ENCODE results near the gene MCRIP1.

MCRIP1 gene

DNA sequence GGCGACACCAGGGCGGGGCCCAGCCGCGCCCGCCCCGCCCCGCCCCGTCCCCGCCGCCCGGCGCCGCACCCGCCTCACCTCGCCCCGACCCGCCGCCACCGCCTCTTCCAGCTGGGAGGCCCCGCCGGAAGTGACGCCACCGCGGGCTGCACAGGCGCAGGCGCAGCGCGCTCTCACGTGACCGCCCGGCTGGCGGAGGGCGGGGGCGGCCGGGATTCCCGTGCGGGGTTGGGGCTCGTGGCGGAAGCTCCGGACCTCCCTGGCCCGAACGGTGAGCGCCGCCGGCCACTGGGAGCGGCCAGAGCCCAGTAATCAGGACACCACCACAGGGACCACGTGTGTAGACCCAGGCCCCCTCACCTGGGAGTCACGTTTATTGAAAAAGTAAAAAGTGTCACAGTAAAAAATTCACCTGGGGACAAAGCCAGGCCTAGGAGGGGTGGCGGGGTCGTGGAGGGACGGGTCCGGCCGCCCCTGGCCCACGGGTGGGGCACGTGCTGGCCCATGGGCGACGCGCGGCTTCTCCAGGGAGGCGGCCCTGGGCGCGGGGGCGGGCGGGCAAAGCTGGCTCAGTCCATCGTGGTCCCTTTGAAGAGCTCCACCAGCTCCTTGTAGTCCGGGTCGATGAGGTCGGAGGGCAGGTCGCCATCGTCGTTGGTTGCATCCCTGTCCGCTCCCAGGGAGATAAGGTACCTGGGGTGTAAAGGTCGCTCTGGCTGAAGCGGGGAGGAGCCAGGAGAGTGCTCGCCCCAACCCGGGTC is at the start of gene MCRIP1:
Gene MCRIP1, minus strand, starts transcription at position 132 of the 761 bp plus-strand sequence. CDS start 8,785 bp downstream, outside the sequence.
- in situ Hi-C loops (cut with HindIII; ENCODE audit: low sequenced_read_pairs) = no loop called here

GRCh38 chr17:81879121-81879520 is 46.0 kb upstream of the MCRIP1 start:
- in situ Hi-C loops (cut with HindIII; ENCODE audit: low sequenced_read_pairs) = no loop called here

- in situ Hi-C loops (cut with HindIII; ENCODE audit: low sequenced_read_pairs) = no loop called here
Observed at GRCh38 chr17:81878294-81878693, 45.2 kb upstream of the MCRIP1 start.

GRCh38 chr17:81877569-81877968 is 44.5 kb upstream of the MCRIP1 start:
- in situ Hi-C loops (cut with HindIII; ENCODE audit: low sequenced_read_pairs) = no loop called here

- in situ Hi-C loops (cut with HindIII; ENCODE audit: low sequenced_read_pairs) = no loop called here
Observed at GRCh38 chr17:81871387-81872230, 38.5 kb upstream of the MCRIP1 start.

DNA sequence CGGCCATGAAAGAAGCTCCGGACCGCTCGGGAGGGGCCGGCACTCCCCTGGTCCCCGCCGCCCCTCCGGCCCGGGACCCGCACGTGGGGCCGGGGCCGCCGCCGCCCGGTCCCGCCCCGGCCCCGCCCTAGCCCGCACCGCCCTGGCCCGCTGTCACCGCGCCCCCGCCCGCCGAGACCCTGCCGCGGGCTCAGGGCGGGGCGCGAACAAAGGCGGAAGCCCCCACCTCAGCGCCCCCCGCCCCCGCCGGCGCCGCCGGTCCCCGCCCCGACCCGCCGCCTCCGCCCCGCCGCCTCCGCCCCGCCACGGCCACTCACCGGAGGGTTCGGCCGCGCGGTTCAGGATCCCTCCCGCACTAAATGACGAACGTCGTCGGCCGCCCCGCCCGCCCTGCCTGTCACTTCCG is 37.9 kb upstream of the MCRIP1 start, which contains the start of gene ARHGDIA:
Gene ARHGDIA, minus strand, starts transcription at position 357 of the 406 bp plus-strand sequence. CDS start 1,407 bp downstream, outside the sequence.
- in situ Hi-C loops (cut with HindIII; ENCODE audit: low sequenced_read_pairs) = no loop called here

DNA sequence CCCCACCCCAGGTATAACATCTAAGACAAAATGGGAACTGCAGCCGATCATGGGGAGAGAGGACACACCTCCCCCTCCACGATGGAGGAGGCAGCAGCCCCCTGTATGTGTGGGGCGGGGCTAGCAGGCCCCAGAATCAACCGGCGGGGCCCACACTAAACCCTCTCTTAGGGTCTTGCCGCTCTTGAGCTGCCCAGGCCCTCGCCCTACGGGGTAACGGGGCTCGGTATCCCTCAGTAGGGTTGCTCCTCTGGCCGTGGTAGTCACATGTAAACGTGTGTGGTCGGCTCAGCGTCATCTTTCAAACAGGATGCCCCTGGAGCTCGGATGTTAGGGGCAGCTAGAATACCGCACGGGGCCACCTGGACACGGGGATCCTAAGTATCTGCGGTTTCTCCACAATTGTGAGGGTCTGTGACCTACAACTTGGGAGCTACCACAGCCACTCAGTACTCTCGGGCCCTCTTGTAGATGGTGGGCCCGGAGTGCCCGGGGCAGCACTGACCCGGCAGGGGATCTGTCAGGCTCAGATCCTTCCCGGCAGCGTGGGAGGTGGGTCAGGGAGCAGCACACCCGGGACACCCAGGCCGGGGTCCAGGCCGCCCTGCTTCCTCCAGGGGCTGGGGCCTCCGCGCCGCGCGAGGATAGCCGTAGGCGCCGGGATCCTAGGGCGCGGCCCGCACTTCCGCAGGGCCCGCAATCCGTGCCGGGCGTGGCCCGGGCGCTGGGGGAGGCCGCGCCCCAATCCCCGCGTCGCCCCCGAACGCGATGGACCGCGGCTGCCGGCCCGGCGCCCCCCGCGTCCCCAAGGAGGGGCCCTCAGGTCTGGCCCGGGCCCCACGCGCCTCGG is 37.3 kb upstream of the MCRIP1 start:
- in situ Hi-C loops (cut with HindIII; ENCODE audit: low sequenced_read_pairs) = no loop called here

GRCh38 chr17:81869221-81870130 is 36.4 kb upstream of the MCRIP1 start:
- in situ Hi-C loops (cut with HindIII; ENCODE audit: low sequenced_read_pairs) = no loop called here

DNA sequence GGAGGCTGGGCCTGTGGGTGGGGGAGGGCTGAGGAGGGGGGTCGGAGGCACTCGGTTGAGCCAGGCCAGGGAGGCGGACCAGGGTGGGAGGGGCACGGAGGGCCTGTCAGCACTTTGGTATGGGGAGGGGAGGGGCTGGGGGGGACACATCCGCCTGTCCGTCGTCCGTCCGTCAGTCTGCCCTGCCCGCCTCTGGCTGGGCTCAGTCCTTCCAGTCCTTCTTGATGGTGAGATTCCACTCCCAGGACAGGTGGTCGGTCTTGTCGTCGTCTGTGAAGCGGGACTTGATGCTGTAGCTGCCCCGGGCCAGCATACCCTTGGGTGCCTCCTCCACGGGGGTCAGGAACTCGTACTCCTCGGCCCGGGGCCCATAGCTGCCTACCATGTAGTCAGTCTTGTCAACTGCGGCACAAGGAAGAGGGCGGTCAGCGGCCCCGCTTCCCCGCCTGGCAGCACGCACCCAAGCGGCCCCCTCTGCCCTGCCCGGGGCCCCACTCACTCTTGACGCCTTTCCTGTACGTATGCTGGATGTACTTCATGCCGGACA is 35.7 kb upstream of the MCRIP1 start:
- in situ Hi-C loops (cut with HindIII; ENCODE audit: low sequenced_read_pairs) = no loop called here

DNA sequence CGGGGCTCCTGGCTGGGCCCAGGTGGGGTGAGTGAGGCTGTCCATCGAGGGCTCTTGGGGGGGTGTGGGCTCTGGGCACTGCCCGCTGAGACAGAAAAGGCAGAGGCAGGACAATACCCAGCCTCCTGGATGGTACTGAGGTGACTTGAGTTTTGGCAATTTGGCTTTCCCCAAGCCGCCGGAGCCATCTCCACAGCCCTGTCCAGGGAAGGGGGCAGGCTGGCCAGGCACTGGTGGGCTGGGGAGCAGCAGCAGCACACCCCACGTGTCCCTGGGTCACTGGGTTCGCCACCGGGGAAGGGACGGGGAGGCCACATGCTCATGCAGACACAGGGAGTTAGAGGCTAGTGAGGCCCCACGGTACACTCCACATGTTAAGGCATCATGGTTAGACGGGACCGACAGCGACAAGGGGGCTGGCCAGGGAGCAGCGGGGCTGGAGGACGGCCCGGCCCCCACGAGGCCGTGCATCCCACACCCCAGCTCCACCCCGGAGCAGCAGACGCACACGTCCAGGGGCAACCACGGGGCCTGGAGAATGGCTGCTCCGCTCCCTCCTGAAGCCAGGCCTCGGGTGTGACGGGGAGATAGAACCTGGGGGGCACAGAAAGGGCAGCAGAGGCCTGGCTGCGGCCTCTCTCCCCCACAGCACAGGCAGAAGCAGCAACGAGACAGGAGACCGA is 35.0 kb upstream of the MCRIP1 start:
- in situ Hi-C loops (cut with HindIII; ENCODE audit: low sequenced_read_pairs) = no loop called here

DNA sequence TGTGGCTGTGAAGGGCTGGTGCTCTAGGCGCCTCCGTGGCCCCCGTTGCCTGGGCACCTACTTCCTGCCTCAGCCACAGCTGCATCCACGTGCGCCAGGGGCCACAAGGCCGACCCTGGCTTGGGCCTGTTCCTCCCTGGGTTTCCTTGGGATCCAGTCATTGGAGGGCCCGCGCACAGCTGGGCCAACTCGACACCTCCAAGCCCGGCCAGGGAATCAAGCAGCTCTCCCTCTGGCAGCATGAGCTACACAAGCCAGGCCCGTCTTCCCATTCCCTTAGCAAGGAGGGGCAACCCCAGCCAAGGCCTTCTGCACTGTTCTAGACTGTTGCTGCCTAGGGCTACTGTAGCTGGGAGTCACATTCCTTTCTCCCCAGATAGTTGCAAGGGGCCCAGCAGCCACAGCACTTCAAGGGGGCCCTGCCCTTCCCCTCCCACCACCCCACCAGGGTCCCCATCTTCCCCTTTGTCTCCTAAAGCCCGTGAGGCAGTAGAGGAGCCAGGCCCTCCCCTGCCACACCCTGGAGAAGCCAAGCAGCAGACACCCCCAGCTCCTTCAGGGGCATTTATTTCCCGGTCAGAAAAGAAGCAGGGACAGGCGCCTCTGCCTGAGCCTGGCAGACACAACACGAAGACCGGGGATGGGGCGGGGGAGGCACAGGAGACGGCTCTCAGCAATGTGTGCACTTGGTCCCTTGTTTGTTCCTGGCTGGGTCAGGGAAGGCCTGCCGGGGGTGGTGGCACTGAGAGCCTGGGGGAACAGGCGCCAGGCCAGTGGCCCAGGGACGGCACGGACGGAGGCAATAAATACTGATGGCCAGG is 34.3 kb upstream of the MCRIP1 start:
- in situ Hi-C loops (cut with HindIII; ENCODE audit: low sequenced_read_pairs) = no loop called here

DNA sequence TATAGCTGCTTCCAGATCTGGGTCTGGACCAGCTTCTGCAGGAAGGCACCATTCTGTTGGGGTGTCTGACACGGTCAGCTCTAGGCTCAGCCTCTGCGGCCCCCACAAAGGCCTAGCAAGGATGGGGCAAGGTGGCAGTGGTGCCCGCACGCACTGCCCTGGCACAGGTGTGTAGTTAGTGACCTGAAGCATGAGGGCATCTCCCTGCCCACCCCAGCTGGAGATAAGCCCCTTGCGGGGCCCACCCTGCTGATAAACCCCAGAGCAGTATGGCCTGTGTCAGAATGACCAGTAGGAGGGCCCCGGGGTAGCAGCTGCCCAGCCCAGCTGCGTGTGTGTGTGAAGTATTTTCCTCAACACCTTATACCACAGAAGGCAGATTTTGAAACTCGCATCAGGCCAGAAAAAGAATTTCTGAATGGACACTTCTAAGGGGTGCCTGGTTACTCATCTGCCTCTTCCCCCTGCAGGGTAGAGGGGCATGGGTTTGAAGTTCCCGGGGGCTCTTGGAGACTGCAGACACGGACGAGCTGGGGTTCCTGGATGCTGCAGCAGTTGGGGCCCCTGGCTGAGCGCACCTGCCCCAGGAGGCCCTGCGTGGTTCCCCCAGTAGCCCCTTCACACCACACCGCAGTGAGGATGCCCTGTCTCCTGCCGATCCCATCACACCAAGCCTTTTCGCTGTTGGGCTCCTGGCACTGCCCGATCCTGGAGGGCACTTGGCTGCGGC is 33.5 kb upstream of the MCRIP1 start:
- in situ Hi-C loops (cut with HindIII; ENCODE audit: low sequenced_read_pairs) = no loop called here

DNA sequence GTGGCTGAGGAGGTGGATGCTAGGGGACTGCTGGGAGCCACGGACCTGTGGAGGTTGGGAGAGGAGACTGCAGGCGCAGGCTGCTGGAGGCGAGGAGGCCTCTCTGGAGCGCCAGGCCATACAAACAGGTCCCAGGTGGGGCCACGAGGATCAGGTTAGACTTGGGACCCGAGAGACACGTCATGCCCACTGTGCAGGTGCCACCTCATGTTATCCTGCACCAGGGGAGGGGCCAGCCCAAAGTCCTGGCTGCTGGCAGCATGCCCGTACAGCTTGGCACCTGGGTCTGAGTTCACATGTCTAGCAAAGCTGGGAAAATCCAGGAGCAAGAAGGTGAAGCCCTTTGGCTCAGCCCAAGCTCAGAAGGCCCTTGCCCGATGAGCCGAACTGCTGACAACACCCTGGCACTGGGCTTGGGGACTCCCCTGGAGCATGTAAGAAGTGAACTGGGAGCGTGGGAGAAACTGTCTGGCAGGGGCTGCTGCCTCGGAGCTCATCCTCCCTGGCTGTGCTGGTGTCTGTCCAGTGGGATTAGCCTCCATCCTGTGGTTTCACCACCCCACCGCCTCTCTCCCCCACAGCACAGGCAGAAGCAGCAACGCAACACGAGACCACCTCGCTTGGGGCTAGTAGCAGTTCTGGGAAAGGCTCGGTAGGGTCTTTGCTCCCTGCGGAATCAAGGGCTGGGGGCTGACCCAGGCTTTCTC is 32.8 kb upstream of the MCRIP1 start:
- in situ Hi-C loops (cut with HindIII; ENCODE audit: low sequenced_read_pairs) = no loop called here

DNA sequence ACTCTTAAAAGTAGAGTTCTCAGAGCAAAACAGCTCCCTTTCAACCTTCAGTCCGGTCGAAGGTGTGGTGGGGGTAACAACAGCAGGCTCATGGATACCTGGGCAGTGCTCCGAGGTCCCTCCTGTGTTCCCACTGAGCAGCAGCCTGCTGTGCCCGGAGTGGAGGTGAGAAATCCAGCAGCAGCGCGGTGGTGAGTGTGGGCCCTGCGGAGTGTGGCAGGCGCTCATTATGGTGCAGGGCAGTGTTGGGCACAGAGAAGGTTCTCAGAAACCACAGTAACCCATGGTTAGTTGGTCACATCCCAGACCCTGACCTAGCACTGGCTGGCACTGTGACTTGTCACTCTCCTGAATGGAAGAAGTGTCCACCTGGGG is 32.3 kb upstream of the MCRIP1 start:
- in situ Hi-C loops (cut with HindIII; ENCODE audit: low sequenced_read_pairs) = no loop called here

DNA sequence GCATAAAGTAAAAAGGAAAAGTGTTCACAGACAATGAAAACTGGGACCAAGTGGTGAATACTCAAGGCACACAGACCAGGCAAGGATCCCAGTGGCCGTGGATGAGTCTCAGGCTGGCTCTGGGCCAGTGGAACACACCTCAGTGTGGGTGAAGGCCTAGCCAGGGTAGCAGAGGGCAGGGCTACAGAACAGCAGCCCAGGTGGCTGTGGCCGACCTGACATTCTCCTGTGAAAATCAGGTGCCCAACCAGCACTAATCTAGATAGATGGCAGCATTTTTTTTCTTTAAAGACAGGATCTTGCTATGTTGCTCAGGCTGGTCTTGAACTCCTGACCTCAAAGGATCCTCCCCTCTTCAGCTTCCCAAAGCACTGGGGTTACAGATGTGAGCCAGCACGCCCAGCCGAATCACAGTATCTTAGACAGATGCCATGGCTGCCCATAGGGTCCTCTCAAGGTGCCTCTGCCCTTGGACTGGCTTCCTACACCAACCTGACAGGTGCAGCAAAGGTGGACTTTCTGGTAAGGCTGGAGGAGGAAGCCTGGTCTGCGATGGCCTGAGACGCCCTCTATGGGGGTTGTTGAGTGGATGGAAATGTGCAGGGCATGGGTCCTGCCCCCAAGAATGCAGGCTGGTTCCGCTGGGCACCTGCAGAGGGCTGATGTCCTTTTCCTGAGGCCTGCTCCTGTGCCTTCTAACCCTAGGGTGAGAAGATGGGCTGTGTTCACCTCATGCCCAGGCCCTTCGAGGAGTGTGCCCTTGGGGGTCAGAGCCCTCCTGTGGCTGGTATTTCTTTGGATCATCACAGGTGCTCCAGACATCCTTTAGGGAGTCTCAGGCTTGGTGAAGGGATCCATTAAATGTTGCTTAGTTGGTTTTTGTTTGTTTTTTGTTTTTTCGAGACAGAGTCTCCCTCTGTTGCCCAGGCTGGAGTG is 31.0 kb upstream of the MCRIP1 start:
- in situ Hi-C loops (cut with HindIII; ENCODE audit: low sequenced_read_pairs) = no loop called here

DNA sequence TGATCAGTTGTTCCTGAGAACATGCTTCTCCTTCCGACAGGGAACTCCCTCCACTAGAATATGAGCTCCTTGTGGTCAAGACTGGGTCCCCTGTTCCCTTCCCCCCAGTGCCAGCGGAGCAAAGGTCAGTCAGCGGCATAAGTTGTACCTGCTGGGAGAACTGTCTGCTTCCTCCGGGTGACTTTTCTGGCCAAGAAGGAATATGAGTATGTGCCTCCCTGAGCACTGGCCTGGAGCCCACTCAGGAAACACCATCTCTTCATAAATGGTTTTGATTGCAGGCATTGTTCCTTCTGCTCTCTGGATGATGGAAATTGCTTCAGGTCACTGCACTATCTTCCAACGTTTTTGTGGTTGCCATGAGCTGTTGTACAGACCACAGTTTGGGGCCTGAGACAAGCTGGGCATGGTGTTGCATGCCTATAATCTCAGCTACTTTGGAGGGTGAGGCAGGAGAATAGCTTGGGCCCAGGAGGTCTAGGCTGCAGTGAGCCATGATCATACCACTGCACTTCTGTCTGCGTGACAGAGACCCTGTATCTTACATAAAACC is 30.1 kb upstream of the MCRIP1 start:
- in situ Hi-C loops (cut with HindIII; ENCODE audit: low sequenced_read_pairs) = no loop called here
